NCI-H2196 (cell line): ENCODE results near the gene ETFDH.
"Not testable (repeated sequence)": the region's sequence is repeated elsewhere in the genome, so short reads cannot be mapped to it uniquely, and the experiment has no call there.

Experiments
- DNase-seq: peaks from one replicate; lab custom pipeline; 2025; ENCODE audit not compliant: unreplicated experiment; lab: John Stamatoyannopoulos, UW

ETFDH gene

DNA sequence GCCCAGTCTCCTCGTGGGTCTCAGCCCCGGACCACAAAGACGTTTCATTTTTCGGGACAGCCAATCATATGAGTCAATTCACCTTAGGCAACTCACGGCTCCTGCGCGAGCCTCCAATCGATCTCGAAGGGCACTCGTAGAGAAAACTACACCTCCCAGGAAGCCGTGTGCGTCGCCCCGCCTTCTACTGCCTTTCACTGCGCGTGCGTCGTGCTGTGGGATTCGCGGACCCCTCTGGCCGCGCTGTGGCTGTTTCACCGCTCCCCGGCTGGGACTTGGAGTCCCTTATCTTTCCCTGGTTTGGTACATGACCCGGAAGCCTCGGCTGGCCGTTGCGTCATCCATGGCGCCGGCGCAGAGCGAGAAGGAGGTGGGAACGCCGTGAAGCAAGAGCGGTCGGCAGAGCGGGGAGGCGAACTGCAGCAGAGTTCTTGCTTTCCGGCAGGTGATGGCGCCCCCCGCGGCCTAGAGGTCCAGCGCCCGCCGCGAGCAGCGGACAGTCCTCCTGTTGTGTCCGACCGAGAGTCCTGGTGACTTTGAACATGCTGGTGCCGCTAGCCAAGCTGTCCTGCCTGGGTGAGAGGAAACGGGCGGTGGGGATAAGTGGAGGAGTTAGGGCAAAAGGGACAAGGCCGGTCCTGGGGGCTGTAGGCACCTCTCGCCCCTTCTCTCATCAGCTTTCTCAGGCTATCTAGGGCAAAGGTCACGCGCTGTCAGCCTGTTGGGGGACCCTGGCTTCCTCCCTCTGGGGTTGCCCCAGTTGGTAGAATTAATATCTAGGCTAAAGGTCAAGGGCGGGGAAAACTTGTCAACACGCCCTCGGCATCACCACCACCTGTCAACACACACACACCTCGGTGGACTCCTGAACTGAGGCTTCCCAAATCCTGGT lies at the start of gene ETFDH:
Gene ETFDH, plus strand, starts transcription at position 382 of the 892 bp plus-strand sequence. Its CDS starts 161 bp downstream, at position 543.
- peak; percentile 93 for DNase-seq

DNA sequence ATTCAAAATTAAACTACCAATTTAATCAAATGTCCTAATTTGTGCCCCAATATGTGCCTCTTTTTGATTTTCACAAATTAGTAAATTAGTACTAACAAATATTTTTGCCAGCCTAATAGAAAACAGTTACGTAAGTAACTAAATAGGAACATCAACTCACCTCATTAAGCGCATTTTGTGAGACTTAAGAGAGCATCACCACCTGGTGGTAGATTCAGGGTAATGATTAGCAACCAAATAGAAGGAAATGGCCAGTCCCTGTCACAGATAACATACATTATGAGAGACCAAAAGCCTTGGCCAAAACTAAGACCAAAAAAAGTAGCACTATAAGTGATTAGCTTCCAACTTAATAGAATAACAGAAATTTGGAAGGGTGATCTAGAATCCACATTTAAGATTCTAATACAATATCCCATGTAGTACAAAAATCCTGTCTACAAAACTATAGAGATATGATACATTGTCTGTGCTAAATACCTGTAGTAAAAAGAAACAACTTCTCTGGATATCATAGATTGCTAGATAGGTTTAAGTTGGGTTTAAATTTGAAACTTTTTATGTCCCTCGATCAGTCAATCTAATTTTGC lies 47.1 kb upstream of the ETFDH start:
- peak; percentile 27 for DNase-seq

DNA sequence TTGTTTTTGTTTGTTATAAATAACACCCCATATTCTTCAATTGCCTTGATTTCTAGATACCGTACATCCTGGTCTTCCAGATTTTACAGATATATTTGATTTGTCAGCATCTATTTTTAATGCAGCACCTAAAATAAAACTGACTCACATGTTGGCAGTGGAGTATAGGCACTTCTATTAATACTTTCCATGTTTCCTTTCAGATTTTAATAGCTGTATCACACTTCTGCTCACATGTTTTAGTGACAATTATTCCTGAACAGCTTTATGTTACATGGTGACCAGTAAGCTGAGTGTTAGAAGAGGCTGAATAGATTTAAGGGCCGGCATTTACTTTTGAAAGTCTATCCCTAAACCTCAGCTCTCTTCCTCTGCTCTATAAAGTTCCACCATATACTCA lies 46.6 kb upstream of the ETFDH start:
- no peak for DNase-seq

DNA sequence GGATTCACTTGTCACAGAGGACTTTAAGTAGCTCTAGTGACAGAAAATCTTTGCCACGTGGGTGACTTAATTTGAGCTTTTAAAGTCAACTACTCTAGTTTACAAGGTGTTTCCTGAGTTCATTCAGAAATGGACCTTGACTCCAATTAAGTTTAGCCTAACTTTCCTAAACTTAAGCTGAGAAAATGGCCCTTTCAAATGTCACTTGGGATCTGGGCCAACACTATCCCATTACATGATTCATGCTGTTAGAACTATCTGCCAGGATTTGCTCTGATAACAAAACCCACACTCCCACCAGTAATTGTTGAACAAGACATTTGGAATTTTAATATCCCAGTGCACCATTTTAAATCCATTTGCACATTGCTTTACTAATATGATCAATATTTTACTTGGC lies 41.2 kb upstream of the ETFDH start:
- no peak for DNase-seq

DNA sequence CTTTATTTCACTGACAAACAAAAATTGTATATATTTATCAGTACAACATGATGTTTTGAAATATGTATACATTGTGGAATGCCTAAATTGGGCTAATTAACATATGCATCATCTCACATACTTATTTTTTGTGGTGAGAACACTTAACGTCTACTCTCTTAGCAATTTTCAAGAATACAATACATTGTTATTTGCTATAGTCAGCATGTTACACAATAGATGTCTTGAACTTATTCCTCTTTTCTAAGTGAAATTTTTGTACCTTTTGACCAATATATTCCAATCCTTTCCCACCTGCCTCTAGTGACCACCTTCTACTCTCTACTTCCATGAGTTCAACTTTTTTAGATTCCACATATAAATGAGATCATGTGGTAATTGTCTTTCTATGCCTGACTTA lies 35.5 kb upstream of the ETFDH start:
- no peak for DNase-seq

DNA sequence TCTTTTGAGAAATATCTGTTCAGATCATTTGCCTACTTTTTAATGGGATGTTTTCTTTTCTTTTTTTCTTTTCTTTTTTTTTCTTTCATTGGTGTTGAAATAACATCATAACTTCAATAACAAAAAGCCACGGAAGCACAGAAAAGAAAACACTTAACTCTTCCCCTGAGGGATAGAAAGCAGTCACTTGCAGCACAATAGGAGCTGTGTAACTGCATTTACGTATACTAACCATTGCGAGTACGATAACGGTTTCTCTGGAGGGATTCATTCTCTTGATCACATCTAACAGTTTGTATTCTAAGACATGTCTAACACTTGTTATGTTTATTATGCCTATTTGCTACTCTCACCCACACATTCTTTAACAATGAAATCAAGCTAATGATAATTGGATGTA lies 27.7 kb upstream of the ETFDH start:
- DNase-seq, result no peak

DNA sequence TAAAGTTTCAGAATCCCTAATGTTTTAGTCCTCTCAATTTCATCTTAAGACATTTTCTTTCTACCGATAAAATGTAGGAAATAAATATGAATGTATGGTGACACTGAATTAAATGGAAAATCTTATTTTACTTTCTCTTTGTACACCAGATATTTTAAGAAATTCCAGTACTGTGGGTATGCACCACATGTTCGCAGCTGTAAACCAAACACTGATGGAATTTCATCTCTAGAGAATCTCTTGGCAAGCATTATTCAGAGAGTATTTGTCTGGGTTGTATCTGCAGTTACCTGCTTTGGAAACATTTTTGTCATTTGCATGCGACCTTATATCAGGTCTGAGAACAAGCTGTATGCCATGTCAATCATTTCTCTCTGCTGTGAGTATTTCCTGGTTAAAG lies 27.3 kb upstream of the ETFDH start:
- no peak for DNase-seq

DNA sequence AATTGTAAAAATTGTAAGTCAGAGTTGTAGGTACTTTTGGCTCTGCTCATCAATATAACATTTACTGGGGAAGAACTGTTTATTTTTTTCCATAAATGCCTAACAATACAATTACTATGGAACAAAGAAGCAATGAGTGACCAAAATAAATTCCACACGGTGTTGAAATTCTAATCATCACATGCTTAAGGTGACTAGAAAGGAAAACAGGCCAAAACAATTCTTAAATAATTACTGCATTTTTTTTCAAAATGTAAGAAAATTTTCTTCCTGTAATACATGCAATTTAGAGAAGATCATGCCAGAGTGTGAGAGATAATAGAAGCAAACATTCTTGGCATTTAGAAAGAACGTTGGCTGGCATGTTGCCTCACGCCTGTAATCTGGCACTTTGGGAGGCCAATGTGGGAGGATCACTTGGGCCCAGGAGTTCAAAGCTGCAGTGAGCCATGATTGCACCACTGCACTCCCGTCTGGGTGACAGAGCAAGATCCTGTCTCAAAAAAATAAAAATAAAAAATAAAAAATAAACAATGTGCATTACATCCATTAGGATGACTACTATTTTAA lies 22.9 kb upstream of the ETFDH start:
- no peak for DNase-seq

DNA sequence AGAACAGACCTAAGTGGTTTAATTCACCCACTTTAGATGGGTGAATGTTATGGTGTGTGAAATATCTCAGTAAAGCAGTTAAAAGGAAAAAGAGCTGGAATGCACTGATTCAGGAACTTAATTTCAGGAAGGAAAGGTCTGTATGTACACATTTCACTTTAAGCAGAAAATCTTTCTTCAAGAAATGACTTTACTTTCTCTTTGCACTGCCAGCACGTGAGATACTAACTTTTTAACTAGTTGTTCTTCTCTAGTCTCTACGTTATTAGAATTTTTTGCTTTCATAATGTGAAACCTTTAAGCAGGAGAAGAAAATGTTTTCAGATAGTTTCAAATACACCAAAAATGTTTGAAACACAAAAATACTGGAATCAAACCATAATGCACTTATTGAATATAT lies 19.2 kb upstream of the ETFDH start:
- DNase-seq, result no peak

DNA sequence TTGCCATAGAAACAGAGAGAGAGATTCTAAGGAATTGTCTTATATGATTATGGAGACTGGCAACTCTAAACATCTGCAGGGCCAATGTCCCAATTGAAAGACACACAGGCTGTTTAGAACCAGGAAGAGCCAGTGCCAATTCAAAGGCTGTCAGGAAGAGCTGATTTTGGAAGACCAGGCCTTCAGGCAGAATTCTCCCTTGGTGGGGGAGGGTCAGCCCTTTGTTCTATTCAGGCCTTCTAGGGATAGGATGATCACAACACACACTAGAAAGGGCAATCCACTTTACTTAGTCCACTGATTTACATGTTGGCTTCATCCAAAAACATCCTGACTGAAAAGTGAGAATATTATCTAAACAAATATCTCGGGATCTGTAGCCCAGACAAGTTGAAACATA lies 15.7 kb upstream of the ETFDH start:
- DNase-seq, result no peak

DNA sequence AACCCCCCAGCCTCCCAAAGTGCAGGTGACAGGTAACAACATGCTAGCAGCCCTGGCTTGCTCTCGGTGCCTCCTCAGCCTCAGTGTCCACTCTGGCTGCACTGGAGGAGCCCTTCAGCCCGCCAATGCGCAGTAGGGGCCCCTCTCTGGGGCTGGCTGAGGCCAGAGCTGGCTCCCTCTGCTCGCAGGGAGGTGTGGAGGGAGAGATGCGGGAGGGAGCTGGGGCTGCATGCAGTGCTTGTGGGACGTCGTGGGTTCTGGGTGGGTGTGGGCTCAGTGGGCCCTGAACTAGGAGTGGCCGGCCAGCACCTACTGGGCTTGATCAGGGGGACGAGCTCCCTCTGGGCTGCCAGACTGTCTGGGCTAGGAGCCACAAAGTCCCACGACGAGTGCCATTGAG lies 14.8 kb upstream of the ETFDH start:
- DNase-seq, result no peak

DNA sequence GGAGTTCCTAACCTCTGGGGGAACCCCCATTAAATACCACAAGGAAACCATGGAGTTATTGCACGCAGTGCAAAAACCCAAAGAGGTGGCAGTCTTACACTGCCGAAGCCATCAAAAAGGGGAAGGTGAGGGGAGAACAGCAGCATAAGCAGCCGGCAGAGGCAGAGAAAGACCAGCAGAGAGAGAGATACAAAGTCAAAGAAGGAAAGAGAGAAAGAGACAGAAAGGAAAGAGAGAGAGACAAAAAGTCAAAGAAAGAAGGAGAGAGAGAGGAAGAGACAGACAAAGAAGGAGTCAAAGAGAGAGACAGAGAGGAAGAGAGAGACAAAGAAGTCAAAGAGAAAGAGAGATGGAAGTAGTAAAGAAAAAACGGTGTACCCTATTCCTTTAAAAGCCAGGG lies 8.8 kb upstream of the ETFDH start:
- not testable (repeated sequence) for DNase-seq

DNA sequence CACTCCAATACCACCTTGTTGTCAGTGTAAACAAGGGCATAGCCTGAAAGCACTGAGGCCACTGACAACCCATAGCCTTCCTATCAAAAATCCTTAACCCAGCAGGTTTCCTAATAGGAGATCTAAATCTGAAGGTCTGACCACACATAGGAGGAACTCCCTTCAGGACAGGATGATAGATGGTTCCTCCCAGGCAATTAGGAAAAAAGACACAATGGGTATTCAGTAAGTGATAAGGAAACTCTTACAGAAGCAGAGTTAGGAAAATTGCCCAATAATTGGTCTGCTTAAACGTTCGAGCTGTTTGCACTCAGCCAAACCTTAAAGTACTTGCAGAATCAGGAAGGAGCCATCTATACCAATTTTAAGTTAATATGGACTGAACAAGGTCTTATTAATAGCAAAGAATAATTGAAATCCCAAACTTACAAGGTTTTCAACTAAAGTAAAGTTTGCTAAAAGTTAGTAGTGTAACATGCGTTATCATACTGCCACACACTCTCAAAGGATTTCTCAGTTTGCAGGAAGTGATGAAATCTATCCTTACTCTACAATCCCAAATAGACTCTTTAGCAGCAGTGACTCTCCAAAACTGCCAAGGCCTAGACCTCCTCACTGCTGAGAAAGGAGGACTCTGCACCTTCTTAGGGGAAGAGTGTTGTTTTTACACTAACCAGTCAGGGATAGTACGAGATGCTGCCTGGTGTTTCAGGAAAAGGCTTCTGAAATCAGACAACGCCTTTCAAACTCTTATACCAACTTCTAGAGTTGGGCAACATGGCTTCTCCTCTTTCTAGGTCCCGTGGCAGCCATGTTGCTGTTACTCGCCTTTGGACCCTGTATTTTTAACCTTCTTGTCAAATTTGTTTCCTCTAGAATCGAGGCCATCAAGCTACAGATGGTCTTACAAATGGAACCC lies 8.1 kb upstream of the ETFDH start:
- not testable (repeated sequence) for DNase-seq

DNA sequence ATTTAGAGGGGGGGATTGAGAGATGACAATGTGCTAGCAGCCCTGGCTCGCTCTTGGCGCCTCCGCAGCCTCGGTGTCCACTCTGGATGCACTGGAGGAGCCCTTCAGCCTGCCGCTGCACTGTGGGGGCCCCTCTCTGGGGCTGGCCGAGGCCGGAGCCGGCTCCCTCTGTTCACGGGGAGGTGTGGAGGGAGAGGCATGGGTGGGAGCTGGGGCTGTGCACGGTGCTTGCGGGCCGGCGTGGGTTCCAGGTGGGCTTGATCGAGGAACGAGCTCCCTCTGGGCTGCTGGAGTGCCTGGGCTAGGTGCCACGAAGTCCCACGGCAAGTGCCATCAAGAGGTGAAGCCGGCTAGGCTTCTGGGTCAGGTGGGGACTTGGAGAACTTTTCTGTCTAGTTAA lies 7.3 kb upstream of the ETFDH start:
- no peak for DNase-seq

DNA sequence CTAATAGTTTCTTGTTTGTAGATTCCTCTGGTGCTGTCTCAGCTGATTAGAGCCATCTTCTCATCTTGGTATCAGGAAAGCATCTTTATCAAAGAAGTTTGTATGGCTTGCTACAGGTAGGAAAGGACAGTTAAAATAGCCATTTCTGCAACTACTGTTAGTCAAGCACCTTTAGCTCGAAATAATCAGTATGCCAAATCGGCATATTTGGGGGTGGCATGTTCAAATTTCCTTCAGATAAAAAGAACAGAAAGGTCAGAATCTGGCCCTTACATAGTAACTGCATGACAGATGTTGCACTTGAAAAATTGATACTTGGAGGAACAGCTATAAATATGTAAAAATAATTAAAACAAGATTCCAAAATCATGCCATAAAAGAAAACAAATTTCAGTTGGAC lies 5.2 kb upstream of the ETFDH start:
- DNase-seq, result no peak

DNA sequence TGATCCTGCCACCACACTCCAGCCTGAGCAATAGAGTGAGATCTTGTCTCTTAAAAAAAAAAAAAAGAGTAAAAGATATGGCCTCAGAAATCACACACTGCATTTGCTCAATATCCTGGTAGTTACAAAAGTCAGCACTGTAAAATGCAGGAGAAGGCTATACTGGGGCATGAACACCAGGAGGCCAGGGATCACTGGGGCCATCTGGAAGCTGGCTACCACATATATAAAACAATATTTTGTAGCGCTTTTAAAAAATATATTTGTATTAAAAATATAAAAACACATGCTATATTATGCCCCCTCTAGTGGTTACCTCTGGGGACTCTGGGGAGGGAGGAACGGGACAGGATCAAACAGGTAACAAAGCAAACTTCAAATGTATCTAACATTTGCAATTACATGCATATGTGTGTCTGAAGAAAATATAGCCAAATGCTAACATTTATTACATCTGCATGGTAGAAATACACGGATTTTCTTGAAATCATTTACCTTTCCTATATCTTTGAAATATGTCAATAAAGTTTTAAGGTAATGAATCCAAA lies 4.4 kb upstream of the ETFDH start:
- no peak for DNase-seq

DNA sequence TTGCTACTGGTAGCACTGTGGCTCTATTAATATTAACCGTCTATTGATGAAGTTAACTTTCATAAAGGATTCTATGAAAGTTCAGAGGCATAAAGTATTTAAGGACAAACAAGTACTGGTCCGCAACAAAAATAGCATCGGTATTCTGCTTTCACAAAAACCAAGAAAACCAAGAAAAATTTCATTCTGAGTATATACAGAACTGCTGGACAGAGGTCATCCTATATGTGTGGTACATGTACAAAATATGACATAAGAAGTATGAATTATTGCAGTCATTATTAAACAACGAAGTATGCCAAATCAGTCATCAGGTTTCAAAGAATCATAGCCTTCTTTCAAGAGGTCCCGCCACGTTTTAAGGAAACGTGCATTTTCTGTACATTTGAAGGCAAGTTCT lies 2.8 kb upstream of the ETFDH start:
- DNase-seq, result no peak

DNA sequence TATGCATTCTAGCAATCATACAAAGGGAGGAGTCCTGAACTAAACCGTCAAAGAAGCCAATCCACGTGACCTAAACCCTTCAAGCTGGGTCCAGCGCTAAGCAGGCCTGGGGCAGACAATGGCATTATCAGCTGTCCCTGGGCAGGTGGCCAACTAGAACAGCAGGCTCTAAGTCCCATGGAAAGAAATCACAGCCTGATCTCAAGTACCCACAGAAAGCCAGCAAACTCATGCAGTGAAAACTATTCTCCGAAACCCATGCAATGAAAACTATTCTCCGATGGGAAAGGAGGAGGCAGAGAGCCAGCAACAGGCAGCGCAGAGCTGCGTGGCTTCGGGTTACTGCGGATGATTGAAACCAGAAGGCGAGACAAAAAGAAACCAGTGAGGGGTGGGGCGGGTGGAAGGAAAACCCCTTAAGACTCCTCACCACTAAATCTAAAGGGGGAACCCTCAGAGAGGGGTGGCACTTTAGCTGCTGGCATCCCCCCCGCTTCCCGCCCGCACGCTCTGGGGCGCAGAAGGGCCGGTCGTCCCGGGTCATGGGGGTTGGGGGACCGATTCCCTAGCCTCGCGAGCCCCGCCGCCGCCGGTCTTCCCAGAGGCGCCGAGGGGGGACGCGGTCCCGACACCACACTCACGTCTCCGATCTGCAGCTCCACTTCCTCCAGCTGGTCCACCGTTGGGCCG lies 976 bp upstream of the ETFDH start:
- DNase-seq, result peak; percentile 57

DNA sequence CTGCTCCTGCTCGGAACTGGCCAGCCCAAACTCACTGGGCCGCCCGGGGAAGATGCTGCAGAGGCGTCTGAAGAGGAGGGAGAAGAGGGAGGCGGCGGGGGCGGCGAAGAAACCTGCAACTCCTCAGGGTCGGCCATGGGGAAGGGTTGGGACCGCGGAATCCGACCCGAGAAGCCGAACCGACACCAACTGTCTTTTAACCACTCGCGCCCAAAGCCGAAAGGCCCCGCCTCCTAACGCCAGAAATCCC lies 506 bp upstream of the ETFDH start, which contains the start of gene C4orf46:
Gene C4orf46, minus strand, starts transcription at position 223 of the 250 bp plus-strand sequence. Its CDS starts 86 bp downstream, at position 137.
- no peak for DNase-seq

DNA sequence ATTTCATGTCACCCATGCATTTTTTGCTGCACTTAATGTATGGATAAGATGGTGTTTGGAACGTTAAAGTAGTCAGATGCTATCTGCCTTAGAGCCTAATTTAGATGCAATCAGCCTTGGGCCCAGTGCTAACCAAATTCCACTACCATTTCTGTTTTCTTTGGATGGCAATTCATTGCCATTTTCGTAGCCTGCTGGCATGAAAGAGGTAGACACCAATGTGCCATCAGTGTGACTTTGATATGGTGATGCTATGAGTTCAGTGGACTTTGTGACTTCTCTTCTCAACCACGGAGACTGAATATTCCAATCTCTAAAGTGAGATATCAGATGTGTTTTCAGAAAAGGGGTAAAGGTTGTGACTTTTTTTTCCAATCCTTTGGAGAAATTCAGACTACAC lies 1.5 kb downstream of the ETFDH start:
- no peak for DNase-seq

DNA sequence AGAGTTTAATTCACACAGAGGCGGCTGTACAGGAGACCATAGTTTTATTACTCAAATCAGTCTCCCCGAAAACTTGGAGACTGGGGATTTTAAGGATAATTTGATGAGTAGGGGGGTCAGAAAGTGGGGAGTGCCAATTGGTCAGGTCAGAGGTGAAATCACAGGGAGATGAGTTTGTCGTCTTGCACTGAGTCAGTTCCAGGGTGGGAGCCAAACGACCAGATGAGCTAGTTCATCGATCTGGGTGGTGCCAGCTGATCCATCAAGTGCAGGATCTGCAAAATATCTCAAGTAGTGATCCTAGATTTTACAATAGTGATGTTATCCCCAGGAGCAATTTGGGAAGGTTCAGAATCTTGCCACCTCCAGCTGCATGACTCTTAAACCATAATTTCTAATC lies 4.0 kb downstream of the ETFDH start:
- DNase-seq, result no peak
